Renal cortex interstitium (tissue), 11 donors: ENCODE data around the gene FOXA2. TPM values are rescaled to one million over a fixed set of nuclear protein-coding genes. Genes with fewer than 3 reads are reported as not detected.
"Not testable (repeated sequence)": the region's sequence is repeated elsewhere in the genome, so short reads cannot be mapped to it uniquely, and the experiment has no call there.

Experiments
- DNase-seq, 11 donors: peaks; one replicate each; pipeline ENCODE4 v3.0.0-alpha.2; 2013; ENCODE audit warnings: low read depth in 9 of 11, low spot score in 4 of 11; ENCODE audit errors: extremely low read depth in 1 of 11
- polyA plus RNA-seq, 3 donors: library from polyadenylated mRNA; unstranded; fragments of 120-200 nt; gene quantifications; one replicate each; pipeline ENCODE4 v1.2.1, GENCODE V29; 2013; ENCODE audit not compliant: insufficient read length in 3 of 3

FOXA2 gene
- polyA plus RNA-seq, 3 donors, result 0.06 to 0.08 (median 0.07) TPM

DNA sequence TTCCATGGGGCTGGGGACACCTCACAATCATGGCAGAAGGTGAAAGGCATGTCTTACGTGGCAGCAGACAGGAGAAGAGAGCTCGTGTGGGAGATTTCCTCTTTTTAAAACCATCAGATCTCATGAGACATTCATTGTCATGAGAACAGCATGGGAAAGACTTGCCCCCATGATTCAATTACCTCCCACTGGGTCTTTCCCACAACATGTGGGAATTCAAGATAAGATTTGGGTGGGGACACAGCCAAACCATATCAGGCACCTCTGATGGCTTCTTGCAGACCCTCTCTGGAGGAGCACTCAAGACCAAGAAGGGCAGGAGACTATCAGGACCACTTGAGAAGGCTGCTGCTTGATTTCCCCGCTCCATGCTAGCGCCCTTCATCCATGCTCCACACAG, 33.9 kb downstream of the FOXA2 start:
- not testable (repeated sequence) for DNase-seq

DNA sequence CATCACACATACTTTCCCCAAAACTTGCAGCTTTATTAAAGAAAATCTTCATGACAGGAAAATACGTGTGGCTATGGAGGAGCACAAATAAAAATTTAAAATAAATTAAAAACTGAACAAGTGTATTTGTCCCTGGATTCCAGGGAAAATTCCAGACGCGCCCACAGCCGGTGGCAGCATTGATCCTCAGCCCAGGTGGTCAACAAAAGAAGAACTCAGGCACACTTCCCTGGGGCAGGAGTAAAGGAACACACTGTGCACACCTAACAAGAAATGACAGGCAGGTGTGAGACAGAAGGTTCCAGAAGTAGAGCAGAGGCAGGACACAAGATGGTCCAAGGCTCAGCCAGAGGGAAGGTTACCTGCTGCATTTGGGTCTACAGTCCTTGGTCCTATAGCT, 36.3 kb downstream of the FOXA2 start:
- DNase-seq, result no peak

DNA sequence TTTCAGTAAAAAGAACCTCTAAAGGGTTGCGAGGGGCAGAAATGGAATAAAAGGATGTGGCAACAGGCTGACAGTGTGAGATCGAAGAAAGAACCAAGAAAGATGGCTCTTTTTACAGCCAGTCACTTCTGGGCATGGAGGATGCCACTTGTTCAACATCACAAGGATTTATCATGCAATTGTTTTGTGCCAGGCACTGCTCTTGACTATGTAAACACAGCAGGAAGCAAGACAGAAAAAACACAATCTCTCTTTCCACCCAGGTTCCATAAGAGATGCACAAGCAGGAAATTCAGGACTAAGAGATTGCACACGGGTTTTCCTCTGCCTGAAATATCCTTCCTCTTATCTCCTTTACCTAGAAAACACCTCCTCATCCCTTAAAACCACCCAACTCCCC, 38.0 kb downstream of the FOXA2 start:
- no peak for DNase-seq

DNA sequence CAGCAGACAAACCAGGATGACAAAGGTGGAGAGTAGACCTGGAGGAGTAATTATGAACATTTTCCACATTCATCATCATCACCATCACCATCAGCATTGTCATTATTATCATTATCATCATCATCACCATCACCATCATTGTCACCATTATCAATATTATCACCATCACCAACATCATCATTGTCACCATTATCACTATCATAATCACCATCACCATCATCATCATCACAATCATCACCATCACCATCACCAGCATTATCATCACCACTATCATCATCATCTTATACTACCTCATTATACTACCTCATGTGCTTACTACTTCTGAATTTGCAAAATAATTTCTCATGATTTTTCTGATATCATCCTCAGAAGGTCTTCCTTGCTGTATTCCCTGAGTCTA, 39.3 kb downstream of the FOXA2 start:
- no peak for DNase-seq

DNA sequence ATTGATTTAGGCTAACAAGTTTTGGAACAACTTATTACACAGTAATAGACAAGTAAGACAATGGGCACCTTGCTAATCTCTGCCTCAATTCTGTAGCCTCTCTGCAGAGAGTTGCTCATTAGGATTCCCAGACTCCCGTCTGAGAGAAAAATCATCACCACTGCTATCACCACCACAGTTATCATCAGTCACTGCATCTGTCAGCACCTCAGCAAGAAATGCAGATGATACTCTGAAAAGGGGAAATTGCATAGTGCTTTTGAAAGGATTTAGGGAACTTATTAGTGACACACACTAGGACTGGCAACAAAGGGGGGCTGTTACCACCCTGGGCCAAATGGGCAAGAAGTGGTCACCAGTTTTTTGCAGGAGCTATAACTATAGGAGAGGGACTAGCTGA, 39.9 kb downstream of the FOXA2 start:
- DNase-seq, result no peak

DNA sequence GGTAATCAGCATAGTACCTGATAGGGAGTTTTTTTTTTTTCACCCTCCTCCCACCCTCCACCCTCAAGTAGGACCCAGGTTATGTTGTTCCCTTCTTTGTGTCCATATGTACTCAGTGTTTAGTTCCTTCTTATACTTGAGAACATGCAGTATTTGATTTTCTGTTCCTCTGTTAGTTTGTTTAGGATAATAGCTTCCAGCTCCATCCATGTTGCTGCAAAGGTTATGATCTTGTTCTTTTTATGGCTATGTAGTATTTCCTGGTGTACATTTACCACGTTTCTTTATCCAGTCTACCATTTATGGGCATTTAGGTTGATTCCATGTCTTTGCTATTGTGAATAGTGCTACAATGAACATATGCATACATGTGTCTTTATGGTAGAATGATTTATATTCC, 41.9 kb downstream of the FOXA2 start:
- no peak for DNase-seq

DNA sequence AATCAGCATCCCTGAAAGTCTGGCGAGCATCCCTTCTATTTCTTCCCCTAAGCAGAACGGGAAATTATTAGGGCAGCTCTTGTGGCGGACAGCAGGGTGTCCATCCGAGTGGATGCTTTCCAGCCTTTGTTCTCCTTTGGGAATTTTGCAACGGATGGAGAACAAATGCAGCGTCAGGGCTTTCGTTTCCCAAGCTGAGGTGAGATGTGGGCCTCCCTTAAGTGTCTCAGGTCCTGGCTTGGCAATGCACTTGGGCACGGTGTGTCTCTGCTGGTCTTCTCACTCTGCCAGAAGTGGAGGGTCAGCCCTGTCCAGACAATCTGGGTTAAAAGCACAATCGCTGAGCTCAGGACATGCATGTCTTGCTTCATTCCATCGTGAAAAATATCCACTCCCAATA, 43.5 kb downstream of the FOXA2 start:
- no peak for DNase-seq

DNA sequence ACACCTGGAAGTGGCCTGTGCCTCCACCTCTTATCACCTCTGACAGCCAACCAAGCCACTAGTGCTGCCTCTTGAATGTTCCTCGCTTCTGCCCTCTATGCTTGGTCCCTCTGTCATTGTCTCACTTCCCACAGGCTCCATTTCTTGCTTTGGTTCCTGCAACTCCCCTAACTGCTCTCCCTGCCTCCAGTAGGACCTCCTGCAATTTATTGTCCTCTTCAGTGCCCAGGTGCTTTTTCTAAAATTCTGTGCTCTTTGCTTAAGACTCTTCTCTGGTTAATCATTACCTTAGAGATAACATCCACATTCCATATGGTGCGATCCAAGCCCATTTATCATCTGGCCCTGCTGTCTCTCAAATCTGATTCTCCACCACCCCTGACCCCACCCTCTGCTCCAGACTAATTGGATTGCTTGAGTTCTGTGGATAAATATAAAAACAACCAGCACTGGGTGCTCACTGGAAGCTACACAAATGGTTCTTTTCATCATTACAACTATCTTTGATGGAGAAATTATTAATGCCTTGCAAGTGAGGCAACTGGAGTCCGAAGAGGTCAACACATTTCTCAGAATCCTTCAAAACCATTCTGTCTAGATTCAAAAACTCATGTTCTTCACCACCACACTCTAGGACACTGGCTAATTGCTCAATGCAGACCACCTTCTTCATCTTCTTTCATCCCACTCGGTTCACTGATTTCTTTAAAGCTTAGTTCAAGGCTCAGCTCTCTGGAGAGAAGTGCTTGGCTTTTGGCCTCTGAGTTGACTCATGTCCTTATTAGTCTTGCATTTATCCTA, 47.2 kb downstream of the FOXA2 start:
- no peak for DNase-seq

DNA sequence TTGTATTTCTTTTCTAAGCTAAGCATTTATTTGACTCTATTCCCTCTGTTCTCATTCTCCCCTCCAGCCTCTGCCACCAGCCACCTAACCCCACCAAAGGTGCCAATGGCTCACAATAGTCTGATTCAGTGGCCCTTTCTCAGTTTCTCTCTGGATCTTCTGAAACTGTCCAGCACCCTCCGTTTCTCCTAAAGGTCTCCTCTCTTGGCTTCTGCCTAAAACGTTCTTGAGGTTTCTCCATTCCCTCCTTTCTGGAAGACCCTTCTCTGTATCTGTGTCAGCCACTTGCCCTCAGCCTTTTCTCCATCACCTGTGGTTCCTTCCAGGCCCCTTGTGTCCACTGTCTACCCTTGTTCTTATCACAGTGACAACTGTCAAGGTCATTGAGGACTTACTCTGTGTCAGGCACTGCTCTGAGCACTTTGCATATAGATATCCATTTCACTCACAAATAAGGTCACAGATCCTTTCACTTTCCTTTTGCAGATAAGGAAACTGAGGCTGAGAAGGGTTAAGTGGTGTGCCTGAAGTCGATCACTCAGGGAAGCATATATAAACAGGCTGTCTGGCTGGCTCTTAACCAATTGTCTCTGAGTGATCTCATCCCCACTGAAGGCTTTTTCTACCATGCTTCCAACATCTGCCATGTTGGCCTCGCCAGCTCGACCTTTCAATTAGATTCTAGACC, 48.1 kb downstream of the FOXA2 start:
- DNase-seq, result no peak

DNA sequence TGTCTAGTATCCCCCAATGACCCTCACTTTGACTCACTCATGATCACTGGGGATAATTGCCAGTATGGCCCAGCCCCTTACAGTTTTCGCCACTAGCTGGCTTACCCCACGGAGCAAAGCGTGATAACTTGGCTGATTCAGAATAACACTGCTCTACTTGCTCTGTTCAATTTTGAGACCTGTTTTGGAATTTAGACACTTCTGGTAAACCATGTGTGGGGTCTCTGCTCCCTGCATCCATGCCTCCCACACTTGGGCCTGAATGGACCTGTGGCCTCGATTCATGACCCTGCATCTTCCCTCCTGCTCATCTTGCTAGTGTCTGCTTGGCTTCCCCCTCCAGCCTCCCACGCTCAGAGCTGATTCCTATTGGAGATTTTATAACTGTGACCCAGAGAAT, 48.9 kb downstream of the FOXA2 start:
- no peak for DNase-seq

DNA sequence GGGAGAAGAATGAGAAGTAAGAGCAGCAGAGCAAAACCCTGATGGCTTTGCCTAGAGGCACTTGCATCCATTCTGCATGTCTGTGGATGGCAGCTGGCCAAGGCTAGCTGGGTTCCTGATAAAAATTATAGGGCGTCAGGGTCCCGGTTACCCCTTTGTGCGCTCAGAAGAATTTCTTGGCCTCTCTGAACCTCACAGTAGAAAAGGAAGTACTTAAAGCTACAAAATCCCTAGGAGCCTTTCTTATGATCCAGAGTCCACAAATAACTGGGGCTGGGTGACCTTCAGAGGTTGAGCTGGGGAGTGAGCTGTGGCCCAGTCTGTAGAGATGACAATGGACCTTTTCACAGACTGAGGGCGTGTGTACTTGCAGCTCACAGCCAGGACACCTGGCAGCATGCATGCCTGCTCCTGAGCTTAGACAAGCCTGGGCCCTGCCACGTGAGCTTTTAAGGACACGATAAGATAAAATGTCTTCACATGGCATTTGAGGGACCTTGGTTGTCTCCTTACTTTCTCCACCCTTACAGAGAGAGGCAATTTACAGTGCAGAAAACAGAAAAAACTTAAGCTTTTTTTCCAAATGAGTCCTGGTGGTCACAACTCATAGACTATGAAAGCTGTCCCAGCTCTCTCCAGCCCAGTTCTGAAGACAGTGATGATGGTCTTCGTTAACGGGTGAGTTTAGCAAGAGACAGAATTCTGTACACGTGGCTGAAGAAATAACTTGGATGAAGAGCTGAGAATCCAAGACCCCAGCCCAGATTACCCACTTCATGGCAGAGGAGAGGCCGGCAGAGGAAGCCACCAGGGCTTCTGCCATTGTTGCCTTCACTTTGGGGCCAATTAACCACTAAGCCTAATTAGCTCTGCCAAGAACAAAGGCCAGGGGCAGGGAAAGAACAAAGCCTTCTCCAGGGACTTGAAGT, 50.3 kb downstream of the FOXA2 start:
- no peak for DNase-seq

DNA sequence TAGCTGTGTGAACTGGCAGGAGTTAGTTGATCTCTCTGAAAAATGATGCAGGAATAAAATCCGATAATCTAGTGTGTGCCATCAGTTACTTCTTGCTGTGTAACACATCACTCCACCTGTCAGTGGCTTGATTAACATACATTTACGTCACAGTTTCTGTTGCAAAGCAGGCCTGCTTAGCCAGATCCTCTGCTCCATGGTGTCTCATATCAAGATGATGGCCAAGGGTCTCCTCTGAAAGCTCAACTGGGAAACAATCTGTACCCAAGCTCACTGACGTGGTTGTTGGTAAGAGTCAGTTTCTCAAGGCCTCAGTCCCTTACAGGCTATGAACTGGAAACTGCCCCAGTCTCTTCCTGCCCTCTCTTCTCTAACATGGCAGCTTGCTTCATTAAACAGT, 51.8 kb downstream of the FOXA2 start:
- no peak for DNase-seq

DNA sequence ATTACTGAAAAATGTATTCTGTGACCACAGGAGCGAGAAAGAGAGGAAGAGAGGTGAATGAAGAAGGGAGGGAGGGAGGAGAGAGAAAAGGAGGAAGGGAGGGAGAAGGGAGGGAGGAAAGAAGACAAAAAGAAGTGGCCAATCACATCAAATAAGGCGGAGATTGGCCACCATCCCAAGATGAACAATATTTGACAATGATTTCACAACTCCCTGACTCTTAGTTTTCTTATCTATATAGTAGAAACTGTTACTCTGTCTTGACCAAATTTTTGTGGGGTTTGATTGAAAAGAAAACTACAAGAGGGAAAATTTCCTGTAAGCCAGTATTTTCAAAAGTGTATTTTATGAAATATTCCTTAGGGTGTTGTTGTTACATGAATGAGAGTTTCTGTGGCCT, 52.6 kb downstream of the FOXA2 start:
- DNase-seq, result no peak

DNA sequence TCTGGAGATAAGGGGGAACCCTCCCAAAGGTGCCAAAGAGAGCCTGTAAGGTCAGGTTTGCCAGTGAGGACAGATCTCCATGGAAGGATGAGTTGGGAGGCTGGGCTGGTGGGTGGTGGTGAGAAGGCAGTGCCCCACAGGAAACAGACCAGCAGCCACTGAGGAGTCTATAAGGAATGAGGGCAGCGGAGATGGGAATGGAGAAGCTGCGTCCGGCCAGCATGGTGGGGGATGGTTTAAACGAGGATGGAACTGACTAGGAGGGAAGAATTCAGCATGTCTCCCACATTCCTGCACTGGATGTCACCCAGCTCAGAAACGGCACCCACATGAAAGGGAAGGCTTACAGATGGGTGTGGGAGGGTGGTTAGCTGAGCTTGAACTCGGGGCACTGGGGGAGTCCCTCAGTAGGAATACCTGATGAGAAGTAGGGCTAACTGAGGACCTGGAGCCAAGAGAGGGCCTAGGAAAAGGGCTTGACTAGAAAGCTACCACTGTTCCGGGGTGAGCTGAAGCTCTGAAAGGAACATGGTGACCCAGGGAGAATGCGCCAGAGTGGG, 53.2 kb downstream of the FOXA2 start:
- DNase-seq, result no peak
